H1 (cell line): ENCODE results near the gene MACROH2A1. TPM values are rescaled to one million over a fixed set of nuclear protein-coding genes. Genes with fewer than 3 reads are reported as not detected.

Experiments used
- CTCF ChIA-PET: fragments of 300-600 bp; sonication (Branson Sonifier 250); formaldehyde crosslinking; loops from one replicate; lab custom pipeline; 2021; ENCODE audit not compliant: partially characterized antibody; lab: Charles Lee
- POLR2A ChIA-PET: fragments of 300-600 bp; sonication (Branson Sonifier 250); formaldehyde crosslinking; loops from one replicate; lab custom pipeline; 2021; ENCODE audit warnings: inconsistent platforms; ENCODE audit not compliant: partially characterized antibody; lab: Charles Lee
- DNase-seq, 2 experiments: peaks; one replicate each; pipeline versions ENCODE4 v3.0.0 to v3.0.0-alpha.2; 2010 to 2022; ENCODE audit warnings: low spot score in 2 of 2, low read depth in 1 of 2, mixed read lengths in 1 of 2
- FAIRE-seq: peaks from 2 replicates; lab custom pipeline; 2011; peaks lifted over from hg19 to GRCh38; lab: Jason Lieb, UNC
- H2AFZ ChIP-seq: 2 replicates; pipeline ENCODE4 v1.8.1; 2012; ENCODE audit warnings: low read length, inconsistent platforms
- H2AK5ac ChIP-seq: 2 replicates; pipeline ENCODE4 v1.6.1; 2013; ENCODE audit warnings: low read depth, low read length
- H2BK120ac ChIP-seq: replicated peaks from 2 replicates; pipeline ENCODE3; 2013; ENCODE audit warnings: low read depth, low read length, inconsistent platforms
- H2BK12ac ChIP-seq: 2 replicates; pipeline ENCODE4 v1.6.1; 2013; ENCODE audit warnings: low read depth, low read length
- H2BK15ac ChIP-seq: 2 replicates; pipeline ENCODE4 v1.6.1; 2013; ENCODE audit warnings: low read length
- H2BK20ac ChIP-seq: 2 replicates; pipeline ENCODE4 v1.6.1; 2013; ENCODE audit warnings: low read length
- H2BK5ac ChIP-seq: 2 replicates; pipeline ENCODE4 v1.6.1; 2013; ENCODE audit warnings: low read depth, low read length
- H3K14ac ChIP-seq: 2 replicates; pipeline ENCODE4 v1.6.1; 2013; ENCODE audit warnings: inconsistent platforms; ENCODE audit not compliant: insufficient read length
- H3K18ac ChIP-seq: 2 replicates; pipeline ENCODE4 v1.6.1; 2013; ENCODE audit warnings: low read length; ENCODE audit errors: extremely low read depth
- H3K23ac ChIP-seq: 2 replicates; pipeline ENCODE4 v1.6.1; 2013; ENCODE audit warnings: inconsistent platforms; ENCODE audit not compliant: insufficient read length
- H3K23me2 ChIP-seq: 2 replicates; pipeline ENCODE4 v1.6.1; 2013; ENCODE audit warnings: low read depth, low read length
- H3K27ac ChIP-seq: 2 replicates; pipeline ENCODE4 v1.6.1; 2011; ENCODE audit warnings: low read depth, low read length, inconsistent platforms
- H3K27me3 ChIP-seq, 4 experiments: replicated peaks in 1 of 4; 1 replicate in 1 of 4; 2 replicates in 3 of 4; pipeline versions ENCODE4 v1.6.1 to v1.8.1; 2011 to 2013; ENCODE audit warnings: low read length in 3 of 4, mild to moderate bottlenecking in 3 of 4, inconsistent platforms in 2 of 4, mixed read lengths in 2 of 4, moderate library complexity in 1 of 4; ENCODE audit not compliant: control insufficient read depth in 3 of 4, insufficient read depth in 3 of 4; ENCODE audit errors: extremely low read depth in 1 of 4
- H3K36me3 ChIP-seq, 4 experiments: 2 replicates each; pipeline versions ENCODE4 v1.6.1 to v1.8.1; 2011 to 2013; ENCODE audit warnings: mild to moderate bottlenecking in 4 of 4, low read length in 3 of 4, moderate library complexity in 2 of 4, control low read depth in 1 of 4, inconsistent platforms in 1 of 4; ENCODE audit not compliant: insufficient read depth in 4 of 4, control insufficient read depth in 2 of 4
- H3K4ac ChIP-seq: replicated peaks from 2 replicates; pipeline ENCODE3; 2013; ENCODE audit warnings: low read length, low read depth, mixed read lengths, inconsistent platforms; ENCODE audit not compliant: insufficient read length
- H3K4me1 ChIP-seq, 4 experiments: replicated peaks in 1 of 4; 1 replicate in 1 of 4; 2 replicates in 3 of 4; pipeline versions ENCODE4 v1.6.1 to v1.8.1; 2011 to 2013; ENCODE audit warnings: low read length in 3 of 4, inconsistent platforms in 2 of 4, mixed read lengths in 1 of 4; ENCODE audit not compliant: insufficient read depth in 4 of 4, control insufficient read depth in 3 of 4
- H3K4me2 ChIP-seq, 2 experiments: 2 replicates each; pipeline versions ENCODE4 v1.6.1 to v1.8.1; 2011 to 2013; ENCODE audit warnings: low read depth in 2 of 2, low read length in 2 of 2, control low read depth in 1 of 2, inconsistent platforms in 1 of 2, mild to moderate bottlenecking in 1 of 2; ENCODE audit not compliant: insufficient read depth in 1 of 2
- H3K4me3 ChIP-seq, 4 experiments: fragments of 200-600, 300-600 bp in 1 of 4; sonication (generic), shearing (Covaris generic), sonication (Bioruptor Twin) in 1 of 4; 2 replicates each; pipeline versions ENCODE4 v1.5.1 to v1.8.1; 2011 to 2016; ENCODE audit warnings: low read length in 4 of 4, low read depth in 3 of 4, control low read depth in 2 of 4, inconsistent platforms in 2 of 4, mild to moderate bottlenecking in 2 of 4, mixed read lengths in 1 of 4, moderate library complexity in 1 of 4; ENCODE audit not compliant: insufficient read depth in 2 of 4; ENCODE audit errors: extremely low read depth in 1 of 4
- H3K56ac ChIP-seq: replicated peaks from 2 replicates; pipeline ENCODE3; 2013; ENCODE audit warnings: low read depth, mild to moderate bottlenecking, mixed read lengths, low read length, inconsistent platforms; ENCODE audit not compliant: insufficient read length
- H3K79me1 ChIP-seq: 2 replicates; pipeline ENCODE4 v1.6.1; 2013; ENCODE audit warnings: low read depth, low read length, control low read depth
- H3K79me2 ChIP-seq, 2 experiments: 2 replicates each; pipeline versions ENCODE4 v1.6.1 to v1.8.1; 2012 to 2013; ENCODE audit warnings: low read length in 2 of 2, mild to moderate bottlenecking in 2 of 2, inconsistent platforms in 1 of 2; ENCODE audit not compliant: insufficient read depth in 2 of 2, control insufficient read depth in 1 of 2
- H3K9ac ChIP-seq, 4 experiments: replicated peaks in 1 of 4; 1 replicate in 1 of 4; 2 replicates in 3 of 4; pipeline versions ENCODE4 v1.6.1 to v1.8.1; 2011 to 2013; ENCODE audit warnings: low read depth in 3 of 4, low read length in 3 of 4, control low read depth in 2 of 4, mild to moderate bottlenecking in 2 of 4, moderate library complexity in 2 of 4, inconsistent platforms in 1 of 4; ENCODE audit errors: extremely low read depth in 1 of 4
- H3K9me3 ChIP-seq, 2 experiments: 2 replicates each; pipeline versions ENCODE4 v1.6.1 to v1.8.1; 2012 to 2013; ENCODE audit warnings: mild to moderate bottlenecking in 2 of 2, moderate library complexity in 2 of 2, control low read depth in 1 of 2, inconsistent platforms in 1 of 2, low read depth in 1 of 2, low read length in 1 of 2, mixed read lengths in 1 of 2; ENCODE audit not compliant: insufficient read depth in 2 of 2
- H4K20me1 ChIP-seq, 2 experiments: replicated peaks in 1 of 2; 2 replicates each; pipeline versions ENCODE3 to v1.8.1; 2011 to 2013; ENCODE audit warnings: inconsistent platforms in 2 of 2, low read length in 2 of 2, mild to moderate bottlenecking in 1 of 2; ENCODE audit not compliant: insufficient read depth in 2 of 2, control insufficient read depth in 1 of 2
- H4K5ac ChIP-seq: 2 replicates; pipeline ENCODE4 v1.6.1; 2013; ENCODE audit warnings: low read length, low read depth, mixed read lengths, inconsistent platforms; ENCODE audit not compliant: insufficient read length
- H4K8ac ChIP-seq: 2 replicates; pipeline ENCODE4 v1.8.0; 2013; ENCODE audit warnings: mild to moderate bottlenecking, moderate library complexity, low read length, inconsistent platforms; ENCODE audit not compliant: insufficient read depth; ENCODE audit errors: extremely low read depth
- H4K91ac ChIP-seq: replicated peaks from 2 replicates; pipeline ENCODE3; 2013; ENCODE audit warnings: low read length, mixed read lengths, inconsistent platforms; ENCODE audit not compliant: insufficient read length
- ATF2 ChIP-seq: IDR thresholded peaks from 2 replicates; pipeline ENCODE4 v1.6.1; 2012; ENCODE audit warnings: low read length, inconsistent platforms
- CHD2 ChIP-seq: IDR thresholded peaks from 2 replicates; pipeline ENCODE4 v1.6.1; 2012; ENCODE audit warnings: low read length, improper control_type of control experiment
- CREB1 ChIP-seq: IDR thresholded peaks from 2 replicates; pipeline ENCODE4 v1.6.1; 2012; ENCODE audit warnings: inconsistent platforms
- HDAC6 ChIP-seq: IDR thresholded peaks from one replicate; pipeline ENCODE4 v1.7.1; 2012; ENCODE audit warnings: low read depth, mild to moderate bottlenecking, inconsistent platforms, low read length, moderate library complexity
- MAFK ChIP-seq: IDR thresholded peaks from 2 replicates; pipeline ENCODE4 v1.6.1; 2012; ENCODE audit warnings: low read depth, mild to moderate bottlenecking, improper control_type of control experiment, low read length
- NRF1 ChIP-seq: IDR thresholded peaks from 2 replicates; pipeline ENCODE4 v1.6.1; 2011; ENCODE audit warnings: mild to moderate bottlenecking, low read depth, low read length, improper control_type of control experiment
- SIRT6 ChIP-seq: IDR thresholded peaks from one replicate; pipeline ENCODE4 v1.7.1; 2012; ENCODE audit warnings: low read length, inconsistent platforms
- SIX5 ChIP-seq: IDR thresholded peaks from 2 replicates; pipeline ENCODE4 v1.6.1; 2011; ENCODE audit warnings: mild to moderate bottlenecking, low read depth, low read length
- TBP ChIP-seq: IDR thresholded peaks from 2 replicates; pipeline ENCODE4 v1.6.1; 2011; ENCODE audit warnings: low read depth, low read length, improper control_type of control experiment
- TEAD4 ChIP-seq: IDR thresholded peaks from 2 replicates; pipeline ENCODE4 v1.6.1; 2012; ENCODE audit warnings: low read depth, low read length, inconsistent platforms, mixed read lengths
- WGBS, 2 experiments: shearing (Covaris generic) in 1 of 2; methylation state at CpG; one replicate each; pipeline versions ENCODE4 v1.1.6 to v1.1.7; 2013 to 2015; ENCODE audit warnings: low lambda C conversion rate in 2 of 2, mixed read lengths in 2 of 2, inconsistent platforms in 1 of 2, low coverage in 1 of 2, missing lambda C conversion rate in 1 of 2; ENCODE audit not compliant: insufficient replicate concordance in 2 of 2, insufficient coverage in 1 of 2, insufficient read length in 1 of 2; ENCODE audit errors: extremely low coverage in 1 of 2, missing lambda C conversion rate in 1 of 2; 5-methylcytosine and 5-hydroxymethylcytosine counted together
- polyA plus RNA-seq, 7 experiments: library from polyadenylated mRNA; depleted of rRNA in 3 of 7; stranded (reverse) in 5 of 7; unstranded in 2 of 7; fragments of >200 nt in 5 of 7; fragments of 200-250 nt in 2 of 7; gene quantifications; 1 replicate in 5 of 7; 2 replicates in 1 of 7; 4 replicates in 1 of 7; pipeline versions ENCODE4 v1.2.1 to v1.2.3, GENCODE V29; 2011 to 2013; ENCODE audit warnings: missing spikeins in 2 of 7, mixed read lengths in 2 of 7
- total RNA-seq: library from RNA; stranded (reverse); fragmentation: NEBNext Ultra II Directional; extraction: Animal tissue kit (Norgen Biotek cat#: 25700); gene quantifications from 2 replicates; pipeline ENCODE4 v1.2.1, GENCODE V29; 2021

MACROH2A1 gene
- total and polyA plus RNA-seq, 2 of the 8 experiments (the other 6 are each of a cell fraction or from before 2014, with no cell fraction given), result 60.0 to 92.3 TPM

DNA sequence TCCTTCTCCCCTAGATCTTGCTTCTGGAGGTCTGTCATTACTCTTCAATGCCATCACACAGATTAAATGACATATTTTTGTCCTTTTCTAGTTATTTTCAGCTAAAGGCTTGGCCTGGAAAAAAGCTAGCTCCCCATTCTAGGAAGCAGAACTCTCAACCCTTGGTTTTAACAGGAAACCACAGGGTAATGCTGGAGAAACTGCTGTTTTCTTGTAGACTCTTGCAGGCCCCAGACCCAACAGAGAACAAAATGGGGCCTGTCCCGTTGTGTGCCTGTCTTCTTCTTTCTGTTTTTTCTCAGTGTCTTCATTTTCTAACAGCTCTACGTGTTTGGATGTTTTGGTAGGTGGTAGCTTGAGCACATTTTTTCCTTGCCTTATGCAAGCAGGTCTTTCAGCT is 26.6 kb upstream of the MACROH2A1 start:
- Histone ChIP-seq H3K27ac (no peak overlapping the region), H4K8ac (no peak overlapping the region), H2BK20ac (no peak overlapping the region), H3K4me1 (no peaks in the 10 kb centered on the region), H2BK120ac (no peak overlapping the region), H3K14ac (no peak overlapping the region), H2BK5ac (no peak overlapping the region), H3K23ac (no peak overlapping the region), H3K27me3 (no peaks in the 10 kb centered on the region), H3K9me3 (peaks cover 0 to 6% of the 10 kb centered on the region in 2 experiments; a peak in 2 of 4 replicates), H3K23me2 (no peaks in the 10 kb centered on the region), H3K79me1 (no peaks in the 10 kb centered on the region), H3K4me3 (no peak overlapping the region), H2BK12ac (no peak overlapping the region), H3K4ac (no peak overlapping the region), H2AK5ac (no peak overlapping the region), H2AFZ (no peak overlapping the region), H2BK15ac (no peak overlapping the region), H4K5ac (no peak overlapping the region), H3K56ac (no peak overlapping the region), H3K4me2 (no peak overlapping the region), H4K20me1 (no peaks in the 10 kb centered on the region), H3K18ac (no peak overlapping the region), H3K36me3 (no peaks in the 10 kb centered on the region), H3K9ac (no peak overlapping the region), H3K79me2 (no peaks in the 10 kb centered on the region), H4K91ac (no peak overlapping the region)
- CTCF ChIA-PET, result interaction anchor here (0.7 to 5.2 kb wide), 39 partner anchors 8 to 324 kb away, joined by 3 to 62 read pairs (median 5); partner anchors contain the start of gene DCANP1
- DNase-seq, result no peak
- FAIRE-seq, result no peak
- POLR2A ChIA-PET, result interaction anchor here (0.6 to 1.1 kb wide), 3 partner anchors 25 to 58 kb away, joined by 3 to 5 read pairs (median 3); partner anchors contain the start of gene MACROH2A1
- WGBS, 2 experiments, result 46% methylated on average over 2 of the region's 2 CpGs; no CpG with 5 or more reads in 1 of the 2 experiments
- no peak for TF ChIP-seq TEAD4
- TF ChIP-seq TBP, result no peak
- TF ChIP-seq MAFK, result no peak
- no peak for TF ChIP-seq NRF1
- TF ChIP-seq SIX5, result no peak
- TF ChIP-seq CHD2, result no peak
- TF ChIP-seq ATF2, result no peak
- no peak for TF ChIP-seq HDAC6
- no peak for TF ChIP-seq SIRT6
- TF ChIP-seq CREB1, result no peak
